Activated CD8-positive, alpha-beta memory T cell treated with anti-CD3 and anti-CD28 coated beads, Interleukin-2, amount 10 ng/mL, durations not matched to agents 7 days and 5 days (primary cell): ENCODE measurements around the gene UIMC1. TPM values are rescaled to one million over a fixed set of nuclear protein-coding genes. Genes with fewer than 3 reads are reported as not detected.
"Not testable (repeated sequence)": the region's sequence is repeated elsewhere in the genome, so short reads cannot be mapped to it uniquely, and the experiment has no call there.

Source experiments
- ATAC-seq: fragments of 150-1000 bp; cut with Tn5 transposase; one replicate; pipeline ENCODE4 v1.10.0; 2021; ENCODE audit warnings: moderate library complexity
- CTCF ChIA-PET: fragments of 350-600 bp; sonication (Branson Sonifier 250); formaldehyde crosslinking; loops from one replicate; lab custom pipeline; 2021; ENCODE audit warnings: antibody characterized with exemption; lab: Charles Lee
- DNase-seq: peaks from one replicate; pipeline ENCODE4 v3.0.0-alpha.2; 2020
- H3K27ac Mint-ChIP-seq: one replicate; pipeline ENCODE4 v1.8.0; 2021; ENCODE audit warnings: mild to moderate bottlenecking, mixed read lengths
- H3K27me3 Mint-ChIP-seq: one replicate; pipeline ENCODE4 v1.8.0; 2021; ENCODE audit warnings: mixed read lengths
- H3K36me3 Mint-ChIP-seq: one replicate; pipeline ENCODE4 v1.8.0; 2021; ENCODE audit warnings: mild to moderate bottlenecking, mixed read lengths
- H3K4me1 Mint-ChIP-seq: one replicate; pipeline ENCODE4 v1.8.0; 2021; ENCODE audit warnings: mixed read lengths
- H3K4me3 Mint-ChIP-seq: one replicate; pipeline ENCODE4 v1.8.0; 2021; ENCODE audit warnings: mild to moderate bottlenecking, moderate library complexity, mixed read lengths
- H3K9me3 Mint-ChIP-seq: one replicate; pipeline ENCODE4 v1.8.0; 2022; ENCODE audit warnings: low read depth, mixed read lengths
- total RNA-seq, 2 experiments: library from RNA; stranded (reverse); gene quantifications; one replicate each; pipeline ENCODE4 v1.2.3, GENCODE V29; 2021

Gene UIMC1
- total RNA-seq, 2 experiments from 2014 or later: 50.1 to 56.0 TPM

DNA sequence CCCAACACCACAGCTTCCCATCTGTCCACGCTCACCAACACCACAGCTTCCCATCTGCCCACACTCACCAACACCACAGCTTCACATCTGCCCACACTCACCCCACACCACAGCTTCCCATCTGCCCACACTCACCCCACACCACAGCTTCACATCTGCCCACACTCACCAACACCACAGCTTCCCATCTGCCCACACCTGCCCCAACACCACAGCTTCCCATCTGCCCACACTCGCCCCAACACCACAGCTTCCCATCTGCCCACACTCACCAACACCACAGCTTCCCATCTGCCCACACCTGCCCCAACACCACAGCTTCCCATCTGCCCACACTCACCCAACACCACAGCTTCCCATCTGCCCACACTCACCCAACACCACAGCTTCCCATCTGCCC lies 134.0 kb downstream of the UIMC1 start:
- DNase-seq, H3K36me3 Mint-ChIP-seq, H3K9me3 Mint-ChIP-seq, ATAC-seq, CTCF ChIA-PET, H3K4me3 Mint-ChIP-seq, H3K27ac Mint-ChIP-seq, H3K4me1 Mint-ChIP-seq: not testable (repeated sequence)
- peaks cover 18% of the 10 kb centered on the region for H3K27me3 Mint-ChIP-seq

DNA sequence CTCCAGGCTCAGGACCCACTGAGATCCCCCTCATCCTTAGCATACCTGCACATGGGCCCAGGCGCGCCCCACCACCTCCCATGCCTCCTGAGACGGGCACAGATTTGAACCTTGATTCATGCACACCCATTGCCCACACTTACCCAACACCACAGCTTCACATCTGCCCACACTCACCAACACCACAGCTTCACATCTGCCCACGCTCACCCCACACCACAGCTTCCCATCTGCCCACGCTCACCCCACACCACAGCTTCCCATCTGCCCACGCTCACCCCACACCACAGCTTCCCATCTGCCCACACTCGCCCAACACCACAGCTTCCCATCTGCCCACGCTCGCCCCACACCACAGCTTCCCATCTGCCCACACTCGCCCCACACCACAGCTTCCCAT lies 135.9 kb downstream of the UIMC1 start:
- H3K4me3 Mint-ChIP-seq, DNase-seq, H3K36me3 Mint-ChIP-seq, H3K9me3 Mint-ChIP-seq, H3K27ac Mint-ChIP-seq, H3K4me1 Mint-ChIP-seq, ATAC-seq, CTCF ChIA-PET: not testable (repeated sequence)
- peaks cover 29% of the 10 kb centered on the region for H3K27me3 Mint-ChIP-seq

DNA sequence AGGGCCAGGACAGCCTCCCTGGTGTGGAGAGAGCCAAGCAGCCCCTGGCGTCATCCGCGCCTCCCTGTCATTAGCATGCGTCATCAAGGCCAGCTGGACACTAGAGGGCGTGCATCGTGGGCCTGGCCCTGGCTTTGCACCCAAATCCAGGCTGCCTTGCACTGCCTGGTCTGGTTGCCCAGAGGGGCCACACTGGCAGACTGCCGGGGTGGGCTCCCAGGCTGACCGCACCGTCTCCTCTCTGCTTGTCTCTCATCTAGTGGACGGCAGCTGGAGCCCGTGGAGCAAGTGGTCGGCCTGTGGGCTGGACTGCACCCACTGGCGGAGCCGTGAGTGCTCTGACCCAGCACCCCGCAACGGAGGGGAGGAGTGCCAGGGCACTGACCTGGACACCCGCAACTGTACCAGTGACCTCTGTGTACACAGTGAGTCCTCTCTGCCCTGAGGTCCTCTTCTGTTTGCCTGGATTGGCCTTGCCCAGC lies 136.4 kb downstream of the UIMC1 start:
- peaks cover 8% of the 10 kb centered on the region for H3K9me3 Mint-ChIP-seq
- ATAC-seq (no peak), DNase-seq (no peak)
- H3K4me1 Mint-ChIP-seq: no peaks in the 10 kb centered on the region
- H3K36me3 Mint-ChIP-seq: no peaks in the 10 kb centered on the region
- H3K4me3 Mint-ChIP-seq: no peak overlapping the region
- CTCF ChIA-PET: no interaction called here
- no peak overlapping the region for H3K27ac Mint-ChIP-seq
- H3K27me3 Mint-ChIP-seq: peaks cover 29% of the 10 kb centered on the region

DNA sequence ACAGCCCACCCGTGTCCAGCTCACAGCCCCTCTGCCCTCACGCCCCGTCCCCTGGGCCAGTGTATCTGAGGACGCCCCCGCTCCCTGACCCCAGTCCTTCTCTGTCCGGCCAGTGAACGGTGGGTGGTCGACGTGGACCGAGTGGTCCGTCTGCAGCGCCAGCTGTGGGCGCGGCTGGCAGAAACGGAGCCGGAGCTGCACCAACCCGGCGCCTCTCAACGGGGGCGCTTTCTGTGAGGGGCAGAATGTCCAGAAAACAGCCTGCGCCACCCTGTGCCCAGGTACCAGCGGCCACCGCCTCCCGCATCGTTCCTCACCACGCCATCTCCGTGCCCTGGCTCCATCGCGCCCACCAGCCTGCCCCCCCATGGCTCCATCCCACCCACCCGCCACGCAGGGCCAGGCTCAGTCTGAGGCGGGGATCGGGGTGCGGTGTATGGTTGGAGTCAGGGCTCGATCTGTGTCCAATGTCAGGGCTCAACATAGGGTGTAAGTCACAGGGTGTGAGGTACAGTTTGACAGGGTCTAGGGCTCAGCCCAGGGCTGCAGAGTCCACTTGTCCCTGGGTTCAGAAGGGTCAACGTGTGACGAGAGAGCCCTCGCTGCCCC lies 137.0 kb downstream of the UIMC1 start:
- no peak for DNase-seq
- no peak overlapping the region for H3K4me3 Mint-ChIP-seq
- peaks cover 24% of the 10 kb centered on the region for H3K27me3 Mint-ChIP-seq
- H3K27ac Mint-ChIP-seq: no peak overlapping the region
- peaks cover 7% of the 10 kb centered on the region for H3K9me3 Mint-ChIP-seq
- CTCF ChIA-PET: no interaction called here
- ATAC-seq: no peak
- H3K36me3 Mint-ChIP-seq: no peaks in the 10 kb centered on the region
- H3K4me1 Mint-ChIP-seq: no peaks in the 10 kb centered on the region

DNA sequence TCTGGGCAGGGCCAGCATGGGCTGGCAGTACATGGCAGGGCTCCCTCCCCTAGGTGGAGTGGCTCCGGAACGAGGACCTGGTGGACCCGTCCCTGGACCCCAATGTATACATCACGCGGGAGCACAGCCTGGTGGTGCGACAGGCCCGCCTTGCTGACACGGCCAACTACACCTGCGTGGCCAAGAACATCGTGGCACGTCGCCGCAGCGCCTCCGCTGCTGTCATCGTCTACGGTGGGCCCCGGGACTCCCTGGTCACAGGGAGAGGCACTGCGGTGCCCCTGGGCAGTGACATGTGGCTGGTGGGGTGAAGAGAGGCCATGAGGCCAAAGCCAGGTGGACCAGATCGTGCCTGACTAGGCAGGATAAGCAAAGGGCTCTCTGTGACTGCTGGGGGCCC lies 137.8 kb downstream of the UIMC1 start:
- Mint-ChIP-seq H3K27ac (no peak overlapping the region), H3K36me3 (no peaks in the 10 kb centered on the region), H3K27me3 (peaks cover 24% of the 10 kb centered on the region), H3K9me3 (peaks cover 7% of the 10 kb centered on the region), H3K4me3 (no peak overlapping the region), H3K4me1 (no peaks in the 10 kb centered on the region)
- CTCF ChIA-PET: no interaction called here
- ATAC-seq: no peak
- DNase-seq: no peak

DNA sequence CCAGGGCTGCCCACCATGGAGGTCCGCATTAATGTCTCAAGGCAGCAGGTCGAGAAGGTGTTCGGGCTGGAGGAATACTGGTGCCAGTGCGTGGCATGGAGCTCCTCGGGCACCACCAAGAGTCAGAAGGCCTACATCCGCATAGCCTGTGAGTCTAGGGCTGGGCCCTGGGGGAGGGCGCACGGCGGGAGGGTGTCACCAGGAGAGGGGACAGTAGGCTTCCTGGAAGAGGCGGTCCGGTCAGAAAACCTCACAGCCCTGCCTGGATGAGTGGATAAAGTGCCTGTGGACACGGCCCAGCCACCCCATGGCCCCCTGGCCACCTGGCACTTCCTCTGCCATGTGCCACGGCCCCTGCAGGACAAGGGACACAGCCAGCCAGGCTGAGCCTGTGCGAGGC lies 138.5 kb downstream of the UIMC1 start:
- H3K9me3 Mint-ChIP-seq: peaks cover 5% of the 10 kb centered on the region
- no peaks in the 10 kb centered on the region for H3K4me1 Mint-ChIP-seq
- H3K27ac Mint-ChIP-seq: no peak overlapping the region
- no peaks in the 10 kb centered on the region for H3K36me3 Mint-ChIP-seq
- DNase-seq: no peak
- peaks cover 27% of the 10 kb centered on the region for H3K27me3 Mint-ChIP-seq
- no peak for ATAC-seq
- CTCF ChIA-PET: no interaction called here
- no peak overlapping the region for H3K4me3 Mint-ChIP-seq

DNA sequence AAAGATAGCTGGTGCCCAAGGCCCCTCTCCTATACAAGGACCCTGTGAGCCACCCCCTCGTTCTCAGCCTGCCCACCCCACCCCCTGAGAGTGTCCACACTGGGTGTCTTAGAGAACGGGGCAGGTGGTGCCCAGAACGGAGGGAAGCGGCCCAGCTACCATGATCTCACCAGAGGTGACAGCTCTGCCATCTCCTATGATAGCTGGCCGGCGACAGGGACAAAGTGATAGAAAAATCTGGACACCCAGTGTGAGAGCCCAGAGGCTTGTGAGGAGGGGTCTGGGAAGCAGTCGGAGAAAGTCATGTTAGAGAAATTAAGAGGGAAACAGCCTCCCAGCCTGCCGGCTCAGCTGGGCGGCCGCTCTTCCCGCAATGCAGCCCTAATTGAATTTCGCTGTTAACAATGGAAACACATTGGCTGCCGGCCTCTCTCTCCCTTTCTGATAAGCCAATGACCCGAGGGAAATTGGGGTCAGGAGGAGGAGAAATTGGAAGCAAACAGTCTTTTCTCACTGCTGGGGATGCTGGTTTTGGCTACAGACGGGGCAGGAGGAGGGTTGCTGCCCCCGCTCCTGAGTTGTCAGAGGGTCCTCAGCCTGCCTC lies 139.8 kb downstream of the UIMC1 start:
- no peak overlapping the region for H3K27ac Mint-ChIP-seq
- CTCF ChIA-PET: no interaction called here
- peaks cover 33% of the 10 kb centered on the region for H3K27me3 Mint-ChIP-seq
- ATAC-seq: no peak
- no peaks in the 10 kb centered on the region for H3K36me3 Mint-ChIP-seq
- peaks cover 4% of the 10 kb centered on the region for H3K9me3 Mint-ChIP-seq
- H3K4me3 Mint-ChIP-seq: no peak overlapping the region
- DNase-seq: no peak
- H3K4me1 Mint-ChIP-seq: no peaks in the 10 kb centered on the region

DNA sequence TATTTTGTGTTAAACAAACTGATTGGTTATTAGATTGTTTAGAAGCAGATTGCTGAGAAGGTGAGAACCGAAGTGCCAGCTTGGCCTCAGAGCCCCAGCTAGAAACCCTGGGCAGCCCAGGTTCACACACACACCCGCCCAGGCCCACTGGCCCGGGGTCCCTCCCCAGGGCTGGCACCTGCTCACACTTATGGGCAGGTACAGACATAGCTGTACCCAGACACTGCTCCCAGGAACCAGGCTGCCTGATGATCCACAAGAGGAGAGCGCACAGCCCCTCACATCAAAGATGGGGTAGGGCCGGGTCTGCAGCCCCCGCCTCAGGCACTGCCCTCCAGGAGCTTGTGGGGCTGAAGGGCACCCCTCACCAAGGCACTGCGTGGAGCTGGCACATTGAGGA lies 140.6 kb downstream of the UIMC1 start:
- Mint-ChIP-seq H3K27ac (no peak overlapping the region), H3K4me1 (no peaks in the 10 kb centered on the region), H3K36me3 (no peaks in the 10 kb centered on the region), H3K4me3 (no peak overlapping the region), H3K27me3 (peaks cover 33% of the 10 kb centered on the region), H3K9me3 (peaks cover 4% of the 10 kb centered on the region)
- CTCF ChIA-PET: no interaction called here
- ATAC-seq (no peak), DNase-seq (no peak)

DNA sequence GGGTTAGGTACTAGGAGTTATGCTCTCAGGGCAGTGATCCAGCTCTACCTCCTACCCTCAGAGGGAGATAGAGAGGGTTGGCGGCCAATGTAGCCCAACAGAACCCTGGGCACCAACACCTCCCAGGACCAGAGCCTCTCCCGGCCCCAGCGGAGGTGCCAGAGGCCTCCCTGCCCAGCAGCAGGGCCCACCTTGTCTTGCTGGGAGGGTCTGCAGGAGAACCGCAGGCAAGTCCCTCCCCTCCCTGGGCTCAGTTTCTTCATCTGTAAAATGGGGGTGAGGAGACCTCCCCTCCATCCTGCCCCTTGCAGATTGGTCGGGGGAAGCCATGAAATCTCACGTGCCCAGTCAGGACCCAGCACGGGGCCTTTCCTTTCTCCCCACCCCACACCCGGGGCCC lies 141.8 kb downstream of the UIMC1 start:
- CTCF ChIA-PET: interaction anchor here (1.0 to 1.5 kb wide), 2 partner anchors 204 to 207 kb away, joined by 3 to 4 read pairs; no protein-coding TSS in a partner anchor
- no peaks in the 10 kb centered on the region for H3K9me3 Mint-ChIP-seq
- no peaks in the 10 kb centered on the region for H3K4me1 Mint-ChIP-seq
- no peak for DNase-seq
- ATAC-seq: no peak
- no peak overlapping the region for H3K4me3 Mint-ChIP-seq
- H3K27me3 Mint-ChIP-seq: peaks cover 33% of the 10 kb centered on the region
- no peak overlapping the region for H3K27ac Mint-ChIP-seq
- no peaks in the 10 kb centered on the region for H3K36me3 Mint-ChIP-seq

DNA sequence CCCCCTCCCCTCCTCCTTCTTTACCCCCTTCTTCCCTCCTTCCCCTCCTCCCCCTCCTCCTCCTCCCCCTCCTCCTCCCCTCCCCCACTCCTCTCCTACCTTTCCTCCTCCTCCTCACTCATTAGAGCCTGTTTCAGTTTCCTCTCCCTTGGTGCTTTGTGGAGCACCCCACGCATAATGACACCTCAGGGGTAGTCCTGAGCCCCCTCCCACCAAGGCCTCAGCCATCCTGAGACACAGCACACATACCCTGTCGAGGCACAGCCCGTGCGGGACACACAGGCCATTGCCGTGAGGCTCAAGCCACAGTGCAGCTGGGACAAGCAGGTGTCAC lies 142.8 kb downstream of the UIMC1 start:
- Mint-ChIP-seq H3K9me3 (no peaks in the 10 kb centered on the region), H3K27ac (no peak overlapping the region), H3K36me3 (no peaks in the 10 kb centered on the region), H3K4me1 (no peaks in the 10 kb centered on the region), H3K4me3 (no peak overlapping the region), H3K27me3 (peaks cover 33% of the 10 kb centered on the region)
- CTCF ChIA-PET: interaction anchor here (1.0 to 1.5 kb wide), 2 partner anchors 203 to 206 kb away, joined by 3 to 4 read pairs; no protein-coding TSS in a partner anchor
- ATAC-seq (no peak), DNase-seq (no peak)

DNA sequence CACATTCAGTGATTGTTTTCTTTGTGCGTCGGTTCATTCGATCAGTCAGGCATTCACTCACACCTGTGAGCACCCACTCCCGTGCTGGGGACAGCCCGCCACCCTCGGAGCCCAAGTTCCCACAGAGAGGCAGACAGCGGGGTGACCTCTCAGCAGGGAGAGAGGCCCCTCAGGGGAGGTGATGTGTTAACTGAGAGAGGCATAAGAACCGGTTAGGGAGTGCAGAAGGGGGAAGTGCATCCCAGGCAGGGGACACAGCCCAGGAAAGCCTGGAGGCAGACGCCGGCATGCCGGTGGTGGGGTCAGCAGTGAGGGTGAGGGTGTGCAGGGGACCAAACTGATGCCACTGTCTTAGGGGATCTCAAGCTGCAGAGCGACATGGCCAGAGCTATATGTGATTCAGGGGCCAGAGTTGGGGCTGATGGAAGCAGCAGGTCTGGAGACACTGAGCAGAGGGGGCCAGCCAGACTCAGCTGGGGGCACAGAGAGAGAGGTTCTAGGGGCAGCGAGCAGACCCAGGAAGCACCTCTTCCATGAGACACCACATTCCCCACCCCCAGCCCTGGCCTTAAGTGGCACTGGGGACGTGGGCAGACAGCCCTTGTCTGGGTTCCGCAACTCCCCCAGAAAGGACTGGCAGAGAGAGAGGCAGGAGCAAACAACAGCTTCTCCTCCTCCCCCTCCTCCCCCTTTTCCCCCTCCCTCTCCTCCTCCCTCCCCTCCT lies 143.4 kb downstream of the UIMC1 start:
- H3K4me3 Mint-ChIP-seq: no peak overlapping the region
- H3K36me3 Mint-ChIP-seq: no peaks in the 10 kb centered on the region
- peaks cover 33% of the 10 kb centered on the region for H3K27me3 Mint-ChIP-seq
- DNase-seq (no peak), ATAC-seq (no peak)
- no peaks in the 10 kb centered on the region for H3K9me3 Mint-ChIP-seq
- H3K4me1 Mint-ChIP-seq: no peaks in the 10 kb centered on the region
- H3K27ac Mint-ChIP-seq: no peak overlapping the region
- CTCF ChIA-PET: interaction anchor here (1.5 kb wide), 1 partner anchor 205 kb away, joined by 4 read pairs; no protein-coding TSS in a partner anchor

DNA sequence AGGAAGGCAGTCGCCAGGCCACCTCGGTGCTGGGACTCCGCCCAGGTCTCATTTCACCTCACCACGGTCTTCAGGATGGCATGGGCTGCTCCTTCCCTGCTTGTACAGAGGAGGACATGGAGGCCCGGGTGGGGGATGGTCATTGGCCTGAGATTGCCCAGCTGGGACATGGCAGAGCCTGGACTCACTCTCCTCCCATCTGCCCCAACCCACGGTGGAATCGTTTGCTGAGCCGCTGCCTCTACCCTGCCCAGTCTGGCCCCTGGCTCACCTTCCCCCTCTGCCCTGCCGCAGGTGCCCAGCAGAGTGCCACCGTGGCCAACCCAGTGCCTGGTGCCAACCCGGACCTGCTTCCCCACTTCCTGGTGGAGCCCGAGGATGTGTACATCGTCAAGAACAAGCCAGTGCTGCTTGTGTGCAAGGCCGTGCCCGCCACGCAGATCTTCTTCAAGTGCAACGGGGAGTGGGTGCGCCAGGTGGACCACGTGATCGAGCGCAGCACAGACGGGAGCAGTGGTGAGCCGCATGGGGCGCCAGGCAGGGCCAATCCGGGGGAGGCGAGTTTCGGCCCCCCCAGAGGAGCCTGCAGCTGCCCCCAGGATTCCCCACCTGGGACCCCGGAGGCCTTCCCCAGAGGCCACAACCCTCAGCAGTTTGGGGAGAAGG lies 144.1 kb downstream of the UIMC1 start:
- ATAC-seq (no peak), DNase-seq (no peak)
- peaks cover 32% of the 10 kb centered on the region for H3K27me3 Mint-ChIP-seq
- no peaks in the 10 kb centered on the region for H3K36me3 Mint-ChIP-seq
- no peak overlapping the region for H3K27ac Mint-ChIP-seq
- CTCF ChIA-PET: no interaction called here
- no peaks in the 10 kb centered on the region for H3K9me3 Mint-ChIP-seq
- H3K4me1 Mint-ChIP-seq: no peaks in the 10 kb centered on the region
- H3K4me3 Mint-ChIP-seq: no peak overlapping the region

DNA sequence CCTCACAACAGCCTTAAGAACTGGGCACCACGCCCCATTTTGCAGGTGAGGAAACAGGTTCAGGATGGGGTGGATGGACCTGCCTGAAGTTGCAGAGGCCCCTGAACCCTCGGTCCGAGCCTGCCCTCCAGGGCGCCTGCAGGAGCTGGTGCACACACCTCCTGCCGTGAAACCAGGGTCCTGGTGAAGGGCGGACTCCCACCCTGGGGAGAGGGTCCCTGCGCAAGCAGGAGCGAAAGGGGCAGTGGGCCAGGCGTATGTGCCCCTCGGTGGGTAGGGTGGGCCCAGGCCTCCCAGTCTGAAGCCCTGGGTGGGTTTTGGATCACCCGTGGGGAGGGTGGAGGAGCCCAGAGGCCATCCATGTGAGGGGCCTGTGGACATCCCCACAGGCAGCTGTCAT lies 145.3 kb downstream of the UIMC1 start:
- Mint-ChIP-seq H3K36me3 (no peaks in the 10 kb centered on the region), H3K9me3 (no peaks in the 10 kb centered on the region), H3K4me3 (no peak overlapping the region), H3K4me1 (no peaks in the 10 kb centered on the region), H3K27ac (no peak overlapping the region), H3K27me3 (peaks cover 22% of the 10 kb centered on the region)
- CTCF ChIA-PET: no interaction called here
- DNase-seq: no peak
- no peak for ATAC-seq
